HEK293 (cell line): ENCODE results near the gene COX5A.

Experiments used
- CTCF ChIA-PET: fragments of 350-600 bp; formaldehyde crosslinking; extraction: SDS; loops from one replicate; lab custom pipeline; 2021; ENCODE audit warnings: antibody characterized with exemption; lab: Yijun Ruan, JAX
- POLR2A ChIA-PET: fragments of 300-600 bp; formaldehyde crosslinking; extraction: SDS; loops from one replicate; lab custom pipeline; 2020; ENCODE audit warnings: antibody characterized with exemption, inconsistent platforms; lab: Yijun Ruan, JAX
- H3K27ac ChIP-seq: fragments of 200-500 bp; sonication (Bioruptor generic); 2 replicates; pipeline ENCODE4 v1.5.1; 2014; ENCODE audit warnings: low read depth, low read length, control low read depth, inconsistent platforms; ENCODE audit errors: extremely low read depth
- H3K36me3 ChIP-seq, 2 experiments: fragments of 200-500 bp in 1 of 2; sonication (Bioruptor generic) in 1 of 2; 1 replicate in 1 of 2; 2 replicates in 1 of 2; pipeline ENCODE4 v1.5.1; 2014 to 2017; ENCODE audit warnings: inconsistent platforms in 2 of 2, low read length in 2 of 2; ENCODE audit not compliant: control insufficient read depth in 2 of 2, insufficient read depth in 1 of 2
- H3K4me1 ChIP-seq: fragments of 200-500 bp; sonication (Bioruptor generic); 2 replicates; pipeline ENCODE4 v1.5.1; 2014; ENCODE audit warnings: mild to moderate bottlenecking, low read length, inconsistent platforms; ENCODE audit not compliant: control insufficient read depth, insufficient read depth
- H3K4me3 ChIP-seq: 2 replicates; pipeline ENCODE4 v1.5.1; 2011; ENCODE audit warnings: low read depth, mild to moderate bottlenecking, control low read depth, low read length, moderate library complexity
- H3K9me3 ChIP-seq: fragments of 200-500 bp; sonication (Bioruptor generic); 2 replicates; pipeline ENCODE4 v1.5.1; 2014; ENCODE audit warnings: low read depth, low read length, inconsistent platforms; ENCODE audit not compliant: control insufficient read depth, insufficient read depth
- GLIS2 ChIP-seq: fragments of 450-650 bp; formaldehyde crosslinking; IDR thresholded peaks from 2 replicates; pipeline ENCODE4 v1.5.1; 2016; ENCODE audit warnings: missing biosample characterization, missing genetic modification characterization
- KLF10 ChIP-seq: fragments of 450-650 bp; IDR thresholded peaks from 2 replicates; pipeline ENCODE4 v1.5.1; 2018; ENCODE audit warnings: missing biosample characterization, mild to moderate bottlenecking, missing genetic modification characterization
- KLF9 ChIP-seq: fragments of 450-650 bp; formaldehyde crosslinking; IDR thresholded peaks from 2 replicates; pipeline ENCODE4 v1.5.1; 2016; ENCODE audit warnings: missing biosample characterization, missing genetic modification characterization, low read depth
- ZBTB1 ChIP-seq: fragments of 450-650 bp; formaldehyde crosslinking; IDR thresholded peaks from 2 replicates; pipeline ENCODE4 v1.5.1; 2016; ENCODE audit warnings: missing biosample characterization, missing genetic modification characterization
- ZBTB21 ChIP-seq: fragments of 450-650 bp; formaldehyde crosslinking; IDR thresholded peaks from 2 replicates; pipeline ENCODE4 v1.5.1; 2017; ENCODE audit warnings: missing biosample characterization, missing genetic modification characterization
- ZFHX2 ChIP-seq: fragments of 450-650 bp; formaldehyde crosslinking; conservative IDR thresholded peaks from 2 replicates; pipeline ENCODE4 v1.5.1; 2016; ENCODE audit warnings: missing biosample characterization, missing genetic modification characterization
- ZIC2 ChIP-seq: fragments of 450-650 bp; formaldehyde crosslinking; IDR thresholded peaks from 2 replicates; pipeline ENCODE4 v1.5.1; 2016; ENCODE audit warnings: missing biosample characterization, missing genetic modification characterization
- ZNF140 ChIP-seq: fragments of 450-650 bp; formaldehyde crosslinking; IDR thresholded peaks from 2 replicates; pipeline ENCODE4 v1.5.1; 2016; ENCODE audit warnings: missing biosample characterization, missing genetic modification characterization
- ZNF175 ChIP-seq: fragments of 450-650 bp; formaldehyde crosslinking; IDR thresholded peaks from 2 replicates; pipeline ENCODE4 v1.5.1; 2016; ENCODE audit warnings: missing biosample characterization, missing genetic modification characterization
- ZNF214 ChIP-seq: fragments of 450-650 bp; formaldehyde crosslinking; IDR thresholded peaks from 2 replicates; pipeline ENCODE4 v1.5.1; 2017; ENCODE audit warnings: missing biosample characterization, mild to moderate bottlenecking, missing genetic modification characterization, borderline replicate concordance
- ZNF23 ChIP-seq: fragments of 450-650 bp; formaldehyde crosslinking; IDR thresholded peaks from 2 replicates; pipeline ENCODE4 v1.5.1; 2016; ENCODE audit warnings: missing biosample characterization, missing genetic modification characterization, borderline replicate concordance
- ZNF302 ChIP-seq: fragments of 450-650 bp; formaldehyde crosslinking; IDR thresholded peaks from 2 replicates; pipeline ENCODE4 v1.5.1; 2016; ENCODE audit warnings: missing biosample characterization, missing genetic modification characterization, low read depth
- ZNF350 ChIP-seq: fragments of 450-650 bp; formaldehyde crosslinking; IDR thresholded peaks from 2 replicates; pipeline ENCODE4 v1.5.0; 2017; ENCODE audit warnings: missing biosample characterization, mild to moderate bottlenecking, missing genetic modification characterization
- ZNF404 ChIP-seq: fragments of 450-650 bp; formaldehyde crosslinking; IDR thresholded peaks from 2 replicates; pipeline ENCODE4 v1.5.1; 2017; ENCODE audit warnings: missing biosample characterization, missing genetic modification characterization
- ZNF433 ChIP-seq: fragments of 450-650 bp; formaldehyde crosslinking; IDR thresholded peaks from 2 replicates; pipeline ENCODE4 v1.5.1; 2016; ENCODE audit warnings: missing biosample characterization, missing genetic modification characterization, low read depth
- ZNF510 ChIP-seq: fragments of 450-650 bp; formaldehyde crosslinking; IDR thresholded peaks from 2 replicates; pipeline ENCODE4 v1.5.1; 2018; ENCODE audit warnings: mild to moderate bottlenecking, missing genetic modification characterization, missing biosample characterization; ENCODE audit not compliant: insufficient replicate concordance
- ZNF518A ChIP-seq: fragments of 450-650 bp; formaldehyde crosslinking; conservative IDR thresholded peaks from 2 replicates; pipeline ENCODE4 v1.5.1; 2016; ENCODE audit warnings: low read depth, missing biosample characterization, missing genetic modification characterization
- ZNF544 ChIP-seq: fragments of 450-650 bp; formaldehyde crosslinking; IDR thresholded peaks from 2 replicates; pipeline ENCODE4 v1.5.0; 2017; ENCODE audit warnings: missing biosample characterization, missing genetic modification characterization
- ZNF639 ChIP-seq: fragments of 450-650 bp; formaldehyde crosslinking; IDR thresholded peaks from 2 replicates; pipeline ENCODE4 v1.5.1; 2016; ENCODE audit warnings: missing biosample characterization, missing genetic modification characterization
- ZNF654 ChIP-seq: fragments of 450-650 bp; formaldehyde crosslinking; IDR thresholded peaks from 2 replicates; pipeline ENCODE4 v1.5.1; 2016; ENCODE audit warnings: low read depth, missing biosample characterization, missing genetic modification characterization
- ZNF704 ChIP-seq: fragments of 450-650 bp; formaldehyde crosslinking; IDR thresholded peaks from 2 replicates; pipeline ENCODE4 v1.5.1; 2016; ENCODE audit warnings: missing biosample characterization, missing genetic modification characterization
- ZNF777 ChIP-seq: fragments of 450-650 bp; formaldehyde crosslinking; IDR thresholded peaks from 2 replicates; pipeline ENCODE4 v1.5.1; 2017; ENCODE audit warnings: missing biosample characterization, missing genetic modification characterization, borderline replicate concordance
- ZSCAN23 ChIP-seq: fragments of 450-650 bp; formaldehyde crosslinking; IDR thresholded peaks from 2 replicates; pipeline ENCODE4 v1.5.1; 2016; ENCODE audit warnings: missing biosample characterization, missing genetic modification characterization

The COX5A gene

GRCh38 chr15:74962219-74962618 is 24.3 kb upstream of the COX5A start:
- ChIA-PET POLR2A (interaction anchor here (0.6 to 0.8 kb wide), 2 partner anchors 12 to 27 kb away, joined by 5 to 10 read pairs; no protein-coding TSS in a partner anchor), CTCF (interaction anchor here (0.6 to 1.5 kb wide), 7 partner anchors 11 to 584 kb away, joined by 3 to 8 read pairs (median 5); no protein-coding TSS in a partner anchor)
- H3K27ac ChIP-seq, result no peak overlapping the region
- H3K9me3 ChIP-seq, result no peaks in the 10 kb centered on the region
- no peak overlapping the region for H3K4me3 ChIP-seq
- TF ChIP-seq ZNF704 (tag by site-specific recombination) (no peak), ZNF302 (tag by site-specific recombination) (no peak), GLIS2 (tag by site-specific recombination) (no peak), ZNF639 (no peak), ZFHX2 (tag by site-specific recombination) (no peak), ZBTB21 (tag by site-specific recombination) (no peak), ZNF544 (tag by site-specific recombination) (no peak), ZNF404 (tag by site-specific recombination) (no peak), ZNF350 (tag by site-specific recombination) (no peak), ZSCAN23 (tag by site-specific recombination) (no peak), ZNF175 (tag by site-specific recombination) (no peak)
- H3K36me3 ChIP-seq, result no peaks in the 10 kb centered on the region
- no peaks in the 10 kb centered on the region; the same call in 1 of the 2 replicates for H3K4me1 ChIP-seq

- TF ChIP-seq ZNF777 (no peak), ZNF433 (tag by site-specific recombination) (no peak), ZNF140 (tag by site-specific recombination) (no peak), ZBTB1 (no peak), ZNF510 (tag by site-specific recombination) (no peak), ZNF654 (tag by site-specific recombination) (no peak), ZIC2 (tag by site-specific recombination) (no peak), ZNF23 (tag by site-specific recombination) (no peak), KLF10 (tag by site-specific recombination) (no peak), ZNF518A (no peak), KLF9 (no peak), ZNF214 (no peak)
- Histone ChIP-seq H3K36me3 (no peaks in the 10 kb centered on the region), H3K27ac (no peak overlapping the region), H3K9me3 (no peaks in the 10 kb centered on the region), H3K4me3 (no peak overlapping the region), H3K4me1 (no peaks in the 10 kb centered on the region; the same call in 1 of the 2 replicates)
- ChIA-PET POLR2A (interaction anchor here (0.6 kb wide), 2 partner anchors 18 to 27 kb away, joined by 4 to 10 read pairs; no protein-coding TSS in a partner anchor), CTCF (interaction anchor here (0.6 to 3.6 kb wide), 6 partner anchors 10 to 475 kb away, joined by 3 to 16 read pairs (median 4); no protein-coding TSS in a partner anchor)
Observed at GRCh38 chr15:74961616-74962015, 23.7 kb upstream of the COX5A start.
